HG03521 (cell line): ENCODE results near the gene OR10R2.
"Not testable (repeated sequence)": the region's sequence is repeated elsewhere in the genome, so short reads cannot be mapped to it uniquely, and the experiment has no call there.

ENCODE experiments used
- ATAC-seq: cut with Tn5 transposase; IDR thresholded peaks from one replicate; pipeline ENCODE4 v1.9.1; 2021; ENCODE audit warnings: mild to moderate bottlenecking, moderate library complexity; ENCODE audit not compliant: unreplicated experiment

The OR10R2 gene

GRCh38 chr1:158471920-158472319, at the start of gene OR10R2:
OR10R2 (plus strand) TSS chr1:158472220; CDS start chr1:158472326, 106 bp downstream.
- ATAC-seq: no peak

- no peak for ATAC-seq
Observed at GRCh38 chr1:158425027-158425426, 47.0 kb upstream of the OR10R2 start.

- ATAC-seq: no peak
Observed at GRCh38 chr1:158426137-158426536, 45.9 kb upstream of the OR10R2 start, which contains the start of gene OR10K2. OR10K2 (minus strand) TSS chr1:158426237; CDS start chr1:158420866, 5,371 bp downstream.

GRCh38 chr1:158430163-158430562, 41.9 kb upstream of the OR10R2 start:
- not testable (repeated sequence) for ATAC-seq

- no peak for ATAC-seq
Observed at GRCh38 chr1:158434741-158435140, 37.3 kb upstream of the OR10R2 start.

- no peak for ATAC-seq
Observed at GRCh38 chr1:158445376-158445775, 26.6 kb upstream of the OR10R2 start.

- ATAC-seq: no peak
Observed at GRCh38 chr1:158454537-158454936, 17.5 kb upstream of the OR10R2 start.

- no peak for ATAC-seq
Observed at GRCh38 chr1:158457246-158457645, 14.8 kb upstream of the OR10R2 start.

GRCh38 chr1:158458263-158458662, 13.8 kb upstream of the OR10R2 start:
- ATAC-seq: no peak

GRCh38 chr1:158461534-158461933, 10.5 kb upstream of the OR10R2 start, which contains the start of gene OR10K1:
OR10K1 (plus strand) TSS chr1:158461834; CDS start chr1:158465562, 3,728 bp downstream.
- ATAC-seq: no peak

- ATAC-seq: no peak
Observed at GRCh38 chr1:158485455-158485854, 13.4 kb downstream of the OR10R2 start.

GRCh38 chr1:158491316-158491715, 19.3 kb downstream of the OR10R2 start:
- ATAC-seq: no peak

- no peak for ATAC-seq
Observed at GRCh38 chr1:158493054-158493453, 21.0 kb downstream of the OR10R2 start.

- no peak for ATAC-seq
Observed at GRCh38 chr1:158494796-158495195, 22.8 kb downstream of the OR10R2 start.

GRCh38 chr1:158496374-158496773, 24.4 kb downstream of the OR10R2 start:
- no peak for ATAC-seq

- ATAC-seq: no peak
Observed at GRCh38 chr1:158506369-158506987, 34.5 kb downstream of the OR10R2 start.

- no peak for ATAC-seq
Observed at GRCh38 chr1:158507511-158507910, 35.5 kb downstream of the OR10R2 start.

GRCh38 chr1:158509471-158510156, 37.6 kb downstream of the OR10R2 start:
- ATAC-seq: no peak

- no peak for ATAC-seq
Observed at GRCh38 chr1:158516966-158517365, 44.9 kb downstream of the OR10R2 start.

- ATAC-seq: no peak
Observed at GRCh38 chr1:158520021-158520420, 48.0 kb downstream of the OR10R2 start.

GRCh38 chr1:158520955-158521665, 49.1 kb downstream of the OR10R2 start:
- no peak for ATAC-seq

GRCh38 chr1:158521666-158522058, 49.6 kb downstream of the OR10R2 start:
- no peak for ATAC-seq
